OCI-LY1 (cell line): Measurements from ENCODE around the gene P4HA2.

ENCODE experiments used
- CTCF ChIP-seq: fragments of 200-600 bp; sonication (generic), shearing (Covaris generic); IDR thresholded peaks from 2 replicates; pipeline ENCODE4 v1.5.1; 2017; ENCODE audit warnings: mild to moderate bottlenecking, antibody characterized with exemption, low read length, moderate library complexity, mixed read lengths
- EZH2 ChIP-seq: fragments of 200-600 bp; sonication (generic), shearing (Covaris generic); IDR thresholded peaks from 2 replicates; pipeline ENCODE4 v1.8.0; 2017; ENCODE audit warnings: borderline replicate concordance, mixed run types, mild to moderate bottlenecking, antibody characterized with exemption, low read length, moderate library complexity, mixed read lengths

- TF ChIP-seq CTCF (no peak), EZH2 (no peak)
Observed at GRCh38 chr5:132214491-132214890, 13.2 kb downstream of the P4HA2 start.
